C4-2B (cell line): ENCODE measurements around the gene FAU.

Source experiments
- ZFX ChIP-seq: fragments of 450-650 bp; IDR thresholded peaks from 2 replicates; pipeline ENCODE4 v1.6.1; 2017
- TF ChIP-seq, protein P1 (sequence below): fragments of 450-650 bp; conservative IDR thresholded peaks from 2 replicates; pipeline ENCODE4 v1.5.1; 2017; ENCODE audit warnings: mild to moderate bottlenecking

DNA sequence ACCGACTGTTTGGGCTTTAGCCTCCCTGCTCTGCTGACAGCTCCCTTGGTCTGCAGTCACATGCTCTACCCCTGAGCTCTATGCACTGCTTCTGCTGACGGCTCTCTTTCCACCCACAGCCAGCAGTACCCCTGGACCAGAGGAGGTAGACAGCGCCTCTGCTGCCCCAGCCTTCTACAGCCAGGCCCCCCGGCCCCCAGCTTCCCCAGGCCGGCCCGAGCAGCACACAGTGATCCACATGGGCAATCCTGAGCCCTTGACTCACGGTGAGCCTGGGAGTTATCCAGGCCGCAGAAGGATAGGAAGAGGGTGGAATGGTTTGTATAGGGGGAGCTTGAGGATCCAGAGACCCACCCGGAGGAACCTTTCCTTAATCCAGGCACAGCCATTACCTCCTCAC is 35.1 kb downstream of the FAU start:
- TF ChIP-seq, protein P1, sequence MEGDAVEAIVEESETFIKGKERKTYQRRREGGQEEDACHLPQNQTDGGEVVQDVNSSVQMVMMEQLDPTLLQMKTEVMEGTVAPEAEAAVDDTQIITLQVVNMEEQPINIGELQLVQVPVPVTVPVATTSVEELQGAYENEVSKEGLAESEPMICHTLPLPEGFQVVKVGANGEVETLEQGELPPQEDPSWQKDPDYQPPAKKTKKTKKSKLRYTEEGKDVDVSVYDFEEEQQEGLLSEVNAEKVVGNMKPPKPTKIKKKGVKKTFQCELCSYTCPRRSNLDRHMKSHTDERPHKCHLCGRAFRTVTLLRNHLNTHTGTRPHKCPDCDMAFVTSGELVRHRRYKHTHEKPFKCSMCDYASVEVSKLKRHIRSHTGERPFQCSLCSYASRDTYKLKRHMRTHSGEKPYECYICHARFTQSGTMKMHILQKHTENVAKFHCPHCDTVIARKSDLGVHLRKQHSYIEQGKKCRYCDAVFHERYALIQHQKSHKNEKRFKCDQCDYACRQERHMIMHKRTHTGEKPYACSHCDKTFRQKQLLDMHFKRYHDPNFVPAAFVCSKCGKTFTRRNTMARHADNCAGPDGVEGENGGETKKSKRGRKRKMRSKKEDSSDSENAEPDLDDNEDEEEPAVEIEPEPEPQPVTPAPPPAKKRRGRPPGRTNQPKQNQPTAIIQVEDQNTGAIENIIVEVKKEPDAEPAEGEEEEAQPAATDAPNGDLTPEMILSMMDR = no peak
- TF ChIP-seq ZFX = no peak
